ENCODE measurements around the gene SLC29A4.
"Not testable (repeated sequence)": the region's sequence is repeated elsewhere in the genome, so short reads cannot be mapped to it uniquely, and the experiment has no call there.

The SLC29A4 gene

DNA sequence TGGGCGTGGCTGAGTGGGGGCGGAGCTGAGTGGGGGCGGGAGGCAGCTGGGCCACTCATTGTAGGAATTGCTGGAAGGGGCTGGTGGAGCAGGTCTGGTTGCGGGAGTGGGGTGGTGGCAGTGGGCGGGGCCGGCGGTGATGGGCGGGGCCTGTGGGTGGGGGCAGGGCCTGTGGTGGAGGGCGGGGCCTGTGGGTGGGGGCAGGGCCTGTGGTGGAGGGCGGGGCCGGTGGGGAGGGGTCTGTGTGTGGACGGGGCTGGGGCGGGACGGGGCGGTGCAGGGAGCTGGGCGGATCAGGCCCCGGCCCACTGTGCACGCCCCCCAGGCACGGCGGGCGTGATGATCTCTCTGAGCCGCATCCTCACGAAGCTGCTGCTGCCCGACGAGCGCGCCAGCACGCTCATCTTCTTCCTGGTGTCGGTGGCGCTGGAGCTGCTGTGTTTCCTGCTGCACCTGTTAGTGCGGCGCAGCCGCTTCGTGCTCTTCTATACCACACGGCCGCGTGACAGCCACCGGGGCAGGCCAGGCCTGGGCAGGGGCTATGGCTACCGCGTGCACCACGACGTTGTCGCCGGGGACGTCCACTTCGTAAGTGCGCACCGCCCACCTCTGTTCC, 14.0 kb downstream of the SLC29A4 start:
- no peak for DNase-seq

DNA sequence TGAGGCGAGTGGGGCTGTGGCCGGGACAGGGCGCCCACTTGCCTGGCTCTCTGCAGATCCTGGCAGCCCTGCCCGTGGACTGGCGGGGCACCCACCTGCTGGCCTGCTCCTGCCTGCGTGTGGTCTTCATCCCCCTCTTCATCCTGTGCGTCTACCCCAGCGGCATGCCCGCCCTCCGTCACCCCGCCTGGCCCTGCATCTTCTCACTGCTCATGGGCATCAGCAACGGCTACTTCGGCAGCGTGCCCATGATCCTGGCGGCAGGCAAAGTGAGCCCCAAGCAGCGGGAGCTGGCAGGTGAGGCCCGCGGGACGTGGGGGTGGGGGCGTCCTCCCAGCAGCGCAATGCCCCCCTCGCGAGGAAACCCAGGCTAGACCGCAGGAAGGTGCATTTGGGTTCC, 17.6 kb downstream of the SLC29A4 start:
- no peak for DNase-seq

DNA sequence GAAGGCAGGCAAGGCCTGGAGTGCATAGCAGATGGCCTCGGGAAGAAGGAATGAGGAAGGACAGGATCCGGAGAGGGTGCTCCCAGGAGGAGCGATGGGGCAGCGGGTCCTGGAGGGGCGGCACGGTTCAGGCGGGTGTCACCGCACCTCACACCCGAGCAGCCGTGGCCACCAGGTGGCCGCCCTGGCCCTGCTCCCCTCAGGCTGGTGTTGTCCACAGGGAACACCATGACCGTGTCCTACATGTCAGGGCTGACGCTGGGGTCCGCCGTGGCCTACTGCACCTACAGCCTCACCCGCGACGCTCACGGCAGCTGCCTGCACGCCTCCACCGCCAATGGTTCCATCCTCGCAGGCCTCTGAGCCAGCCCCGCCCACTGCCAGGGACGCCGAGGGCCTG, 19.8 kb downstream of the SLC29A4 start:
- DNase-seq, result no peak

DNA sequence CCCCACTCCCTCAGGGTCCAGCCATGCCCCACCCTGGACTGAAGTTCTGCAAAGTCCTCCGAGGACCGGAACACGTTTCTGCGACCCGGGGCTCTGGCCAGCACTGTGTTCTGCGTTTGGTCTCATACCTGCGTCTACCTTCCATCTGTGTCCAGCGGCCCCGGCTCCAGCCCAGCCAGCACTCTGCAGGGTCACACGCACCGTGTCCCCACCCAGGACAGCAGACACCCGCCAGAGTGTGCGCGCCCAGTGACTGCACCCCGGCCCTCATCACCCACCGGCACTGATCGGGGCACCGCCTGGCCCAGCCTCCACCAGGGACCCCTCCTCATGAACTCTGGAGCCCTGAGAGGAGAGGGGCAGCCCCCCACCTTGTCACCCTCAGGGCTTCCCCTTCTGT, 20.3 kb downstream of the SLC29A4 start:
- DNase-seq, result no peak

DNA sequence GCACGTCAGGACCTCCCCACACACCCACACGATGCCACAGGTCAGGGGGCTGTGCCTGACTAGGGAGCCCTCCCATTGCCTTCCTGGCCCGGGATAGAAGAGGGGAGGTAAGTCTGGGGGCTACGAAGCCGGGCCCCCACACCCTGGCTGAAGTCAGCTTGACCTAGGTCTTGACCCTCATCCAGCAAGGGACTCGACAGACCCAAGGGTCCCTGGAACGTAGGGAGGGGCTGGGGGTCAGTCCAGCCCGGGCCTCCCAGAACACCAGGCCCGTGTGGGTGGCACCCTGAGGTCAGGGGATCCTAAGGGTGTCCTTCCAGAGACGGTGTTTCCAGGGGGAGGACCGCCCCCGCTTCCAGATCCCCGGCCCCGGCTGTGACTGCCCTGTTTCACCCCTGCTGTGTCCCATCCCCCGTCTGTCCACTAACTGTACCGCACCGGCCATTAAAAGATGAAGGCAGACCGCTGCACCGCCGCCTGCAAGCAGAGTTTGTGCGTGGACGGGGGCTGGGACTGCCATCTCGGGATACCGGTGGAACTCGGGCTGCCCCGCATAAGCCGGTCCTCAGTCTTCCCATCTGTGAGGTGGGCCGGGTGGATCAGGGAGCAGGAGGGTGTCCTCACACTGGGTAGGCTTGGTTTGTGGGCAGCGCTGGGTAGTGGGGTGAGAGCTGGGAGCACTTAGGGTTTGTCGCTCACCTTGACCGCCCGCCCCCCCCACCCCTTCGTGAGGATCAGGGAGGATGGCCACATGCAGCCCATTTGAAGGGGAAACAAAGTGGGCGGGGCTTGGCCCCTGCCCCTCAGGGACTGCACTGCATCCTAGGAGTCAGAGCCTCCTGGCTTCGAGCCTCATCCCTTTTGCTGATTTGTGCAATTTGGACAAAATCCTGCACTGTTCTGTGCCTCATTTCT, 21.1 kb downstream of the SLC29A4 start:
- no peak for DNase-seq

DNA sequence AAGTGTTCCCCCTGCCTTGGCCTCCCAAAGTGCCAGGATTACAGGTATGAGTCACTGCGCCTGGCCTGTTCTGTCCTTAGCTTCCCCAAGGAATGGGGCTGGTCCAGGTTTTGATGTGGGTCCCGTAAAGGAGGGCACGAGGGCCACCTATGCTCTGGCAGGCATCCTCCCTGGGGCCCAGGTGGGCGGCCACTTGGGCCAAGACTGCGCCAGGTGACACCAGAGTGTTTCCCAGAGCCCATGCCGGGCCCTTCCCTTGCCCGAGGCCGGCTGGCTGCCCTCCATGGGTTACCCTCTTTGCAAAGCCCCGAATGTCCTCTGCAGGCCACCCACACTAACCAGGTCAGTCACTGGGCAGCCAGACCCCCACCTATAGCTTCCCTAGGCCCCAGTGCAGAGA, 22.3 kb downstream of the SLC29A4 start:
- DNase-seq, result not testable (repeated sequence)

DNA sequence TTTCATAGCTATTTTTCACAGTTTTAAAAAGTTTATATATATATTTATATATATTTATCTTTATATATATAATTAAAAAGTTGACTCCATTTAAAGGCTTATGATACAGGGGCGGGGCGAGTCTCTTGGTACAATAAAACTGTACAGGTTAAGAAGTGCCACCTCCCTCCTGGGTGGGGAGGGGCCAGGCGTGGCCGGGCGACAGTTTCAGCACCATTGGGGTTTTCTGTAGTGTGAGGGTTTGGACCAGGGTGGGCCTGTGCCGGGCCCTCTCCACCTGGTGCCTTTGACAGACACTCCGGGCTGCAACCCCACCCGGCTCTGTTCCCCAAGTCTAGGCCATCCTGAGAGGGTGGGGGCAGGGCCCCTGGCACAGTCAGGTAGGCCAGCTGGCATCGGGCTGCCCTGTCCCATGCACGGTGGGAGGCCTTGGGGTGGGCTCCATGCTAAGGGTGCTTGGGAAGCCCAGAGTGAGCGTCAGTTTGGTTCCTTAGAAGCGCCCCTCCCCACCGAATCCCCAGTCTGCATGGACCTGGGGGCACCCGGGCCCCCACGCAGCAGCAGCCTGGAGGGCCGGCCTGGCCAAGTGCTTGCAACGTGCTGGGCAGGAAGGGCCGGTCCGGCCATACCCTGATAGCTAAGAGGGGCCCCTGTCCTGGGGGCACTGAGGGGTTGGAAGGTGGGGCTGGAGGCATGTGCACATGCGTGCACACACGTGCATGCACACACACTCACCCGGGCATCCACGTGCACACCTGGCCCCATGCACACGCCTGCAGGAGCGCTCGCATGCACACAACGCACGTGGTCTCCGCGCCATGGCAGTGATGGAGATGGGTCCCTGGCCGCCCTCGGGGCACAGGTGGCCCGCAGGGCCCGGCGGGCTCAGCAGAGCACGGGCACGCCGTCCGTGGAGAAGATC, 24.7 kb downstream of the SLC29A4 start:
- not testable (repeated sequence) for DNase-seq

DNA sequence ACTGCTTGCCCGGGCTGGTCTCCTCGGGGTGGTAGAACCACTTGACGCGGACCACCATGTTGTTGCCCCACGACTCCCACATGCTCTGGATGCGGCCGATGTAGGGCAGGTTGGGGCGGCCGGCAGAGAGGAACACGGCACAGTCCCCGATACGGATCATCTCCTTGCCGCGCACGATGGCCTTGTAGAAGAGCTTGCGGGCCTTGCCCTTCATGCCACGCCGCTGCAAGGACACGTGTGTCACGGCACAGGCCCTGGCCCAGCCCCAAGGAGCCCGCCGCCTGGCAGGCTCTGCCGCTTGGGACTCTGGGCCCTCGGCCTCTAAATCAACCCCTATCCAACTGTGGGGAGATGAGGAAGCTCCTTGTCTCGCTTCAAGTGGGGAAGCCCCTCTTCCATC, 26.4 kb downstream of the SLC29A4 start:
- no peak for DNase-seq

DNA sequence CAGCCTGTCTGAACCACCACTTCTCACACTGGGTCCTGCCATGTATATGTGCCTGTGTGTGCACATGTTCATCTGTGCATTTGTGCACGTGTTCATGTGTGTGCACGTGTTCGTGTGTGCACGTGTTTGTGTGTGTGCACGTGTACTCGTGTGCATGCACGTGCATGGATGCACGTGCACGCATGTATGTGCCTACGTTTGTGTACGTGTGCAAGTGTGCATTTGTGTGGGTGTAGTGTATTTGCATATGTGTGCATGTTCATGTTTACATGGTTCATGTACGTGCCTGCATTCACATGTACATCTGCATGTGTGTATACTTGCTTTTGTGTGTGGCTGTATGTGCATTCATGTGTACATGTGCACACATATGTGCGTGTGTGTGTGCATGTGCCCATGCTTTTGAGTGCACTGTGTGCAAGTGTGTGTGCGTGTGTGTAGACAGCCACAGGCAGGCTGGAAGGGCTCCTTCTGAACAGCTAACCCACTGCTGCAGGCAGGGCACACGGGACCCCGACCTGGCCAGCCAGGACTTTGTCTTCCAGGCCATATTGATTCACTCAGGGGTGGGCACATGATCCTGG, 28.2 kb downstream of the SLC29A4 start:
- DNase-seq, result no peak

DNA sequence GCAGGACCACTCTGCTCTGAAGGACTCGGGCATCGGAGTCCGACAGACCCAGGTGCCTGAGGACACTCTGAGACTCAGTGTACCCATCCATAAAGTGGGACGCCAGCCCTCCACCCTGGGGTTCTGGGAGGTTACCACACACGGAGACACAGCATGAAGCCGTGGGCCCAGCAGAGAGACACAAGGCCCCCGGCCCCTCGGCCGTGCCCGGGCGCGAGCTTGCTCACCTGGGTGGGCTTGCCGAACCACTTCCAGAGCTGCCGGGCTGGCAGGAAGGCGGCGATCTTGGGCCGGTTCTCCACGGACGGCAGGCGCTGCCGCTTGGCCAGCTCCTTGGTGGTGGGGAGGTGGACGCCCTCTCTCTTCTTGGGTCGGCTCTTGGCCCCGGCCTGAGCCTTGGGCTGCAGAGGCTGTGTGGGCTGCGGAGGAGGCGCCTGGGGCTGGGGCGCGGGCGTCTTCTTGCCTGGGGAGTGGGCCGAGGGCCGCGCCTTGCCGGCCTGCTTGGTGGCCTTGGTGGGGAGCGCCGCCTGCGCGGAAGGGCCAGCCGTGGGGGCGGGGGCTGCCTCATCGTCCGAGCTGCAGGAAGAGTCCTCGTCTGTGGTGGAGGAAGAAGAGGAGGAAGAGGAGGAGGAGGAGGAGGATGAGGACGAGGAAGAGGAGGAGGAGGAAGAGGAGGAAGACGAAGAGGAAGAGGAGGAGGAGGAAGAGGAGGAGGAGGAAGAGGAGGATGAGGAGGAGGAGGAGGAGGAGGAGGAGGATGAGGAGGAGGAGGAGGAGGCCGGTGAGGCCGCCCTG, 29.7 kb downstream of the SLC29A4 start:
- DNase-seq, result not testable (repeated sequence)

DNA sequence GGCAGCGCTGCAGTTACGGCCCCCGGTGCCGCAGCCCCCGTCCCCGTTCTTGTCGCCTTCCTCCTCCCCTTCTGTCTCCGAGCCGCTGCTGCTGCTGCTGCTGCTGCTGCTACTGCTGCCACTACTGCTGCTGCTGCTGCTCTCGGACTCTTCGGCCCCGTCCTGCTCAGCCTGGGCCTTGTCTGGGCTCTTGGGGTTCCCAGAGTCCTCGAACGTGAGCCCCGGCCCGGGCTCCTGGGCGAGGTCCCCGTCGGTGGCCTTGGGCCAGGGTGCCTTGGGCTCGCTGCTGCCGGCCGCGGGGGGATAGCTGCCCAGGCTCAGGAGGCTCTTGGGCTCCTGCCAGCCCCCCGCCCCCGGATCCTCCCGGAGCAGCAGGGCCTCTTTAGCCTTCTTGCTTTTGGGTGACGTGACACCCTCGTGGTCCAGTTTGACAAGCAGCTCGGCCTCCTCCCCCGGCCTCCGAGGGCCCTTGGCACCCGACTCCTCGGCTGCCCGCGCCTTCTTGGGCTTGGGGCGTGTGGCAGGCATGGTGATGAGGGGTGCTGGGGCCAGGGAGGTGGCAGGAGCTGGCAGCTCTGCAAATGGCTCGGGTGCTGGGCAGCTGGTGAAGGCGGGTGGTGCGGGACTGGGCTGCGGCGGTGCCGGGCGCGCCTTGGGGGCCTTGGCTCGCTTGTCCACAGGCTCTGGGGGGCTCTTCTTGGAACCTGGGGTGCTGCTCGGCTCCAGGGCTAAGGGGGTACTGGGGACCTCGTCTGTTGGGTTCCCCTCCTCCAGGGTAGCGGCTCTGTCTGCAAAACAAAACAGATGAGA, 30.5 kb downstream of the SLC29A4 start:
- not testable (repeated sequence) for DNase-seq

DNA sequence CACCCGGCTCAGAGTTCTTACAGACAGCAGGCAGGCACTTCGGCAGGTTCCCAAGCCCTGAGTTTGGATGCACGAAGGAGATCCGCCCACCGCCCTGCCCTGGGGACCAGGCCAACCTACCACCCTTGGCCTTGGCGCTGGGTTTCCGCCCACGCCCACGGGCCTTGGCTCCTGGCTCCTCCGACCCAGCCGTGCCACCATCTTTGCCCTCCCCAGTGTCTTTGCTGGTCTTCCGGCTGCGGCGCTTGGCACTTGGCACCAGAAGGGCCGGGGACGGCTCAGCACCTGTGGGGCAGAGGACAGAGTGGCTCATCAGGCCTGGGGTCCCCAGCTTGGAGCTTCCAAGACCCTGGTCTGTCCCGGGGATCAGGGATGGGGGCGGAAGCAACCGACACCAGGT, 32.1 kb downstream of the SLC29A4 start:
- no peak for DNase-seq

DNA sequence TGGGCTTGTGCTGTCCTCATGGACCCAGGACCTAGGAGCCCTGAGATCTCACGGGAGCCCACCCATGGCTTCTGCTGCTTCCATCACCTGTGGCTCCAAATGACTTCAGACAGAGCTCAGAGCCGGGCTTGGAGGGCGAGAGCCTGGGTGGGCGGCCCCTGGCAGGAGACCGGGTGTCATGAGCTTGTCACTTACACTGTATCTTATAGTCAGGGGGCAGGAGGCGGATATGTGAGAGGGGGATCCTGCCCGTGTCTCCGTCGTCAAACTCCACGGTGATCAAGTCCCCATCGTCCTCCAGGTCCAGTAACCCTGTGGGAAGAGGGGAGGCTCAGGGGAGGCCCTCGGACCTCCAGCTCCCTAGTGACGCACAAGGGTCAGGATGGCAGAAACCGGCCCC, 33.0 kb downstream of the SLC29A4 start:
- no peak for DNase-seq

DNA sequence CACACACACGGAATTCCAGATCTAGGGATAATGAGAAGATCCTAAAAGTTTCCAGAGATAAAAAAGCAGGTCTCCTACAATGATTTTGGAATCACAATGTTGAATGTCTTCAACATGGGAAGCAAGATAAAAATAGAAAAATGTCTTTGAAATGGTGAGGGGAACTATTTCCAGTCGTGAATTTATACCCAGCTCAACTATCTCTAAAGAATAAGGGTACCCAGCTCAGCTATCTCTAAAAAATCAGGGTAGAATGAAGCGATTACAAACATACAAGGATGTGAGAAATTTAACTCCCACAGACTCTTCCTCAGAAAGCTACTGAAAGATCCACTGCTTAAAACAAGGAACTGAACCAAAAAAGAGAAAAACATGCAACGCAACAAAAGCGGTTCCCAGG, 35.9 kb downstream of the SLC29A4 start:
- not testable (repeated sequence) for DNase-seq

DNA sequence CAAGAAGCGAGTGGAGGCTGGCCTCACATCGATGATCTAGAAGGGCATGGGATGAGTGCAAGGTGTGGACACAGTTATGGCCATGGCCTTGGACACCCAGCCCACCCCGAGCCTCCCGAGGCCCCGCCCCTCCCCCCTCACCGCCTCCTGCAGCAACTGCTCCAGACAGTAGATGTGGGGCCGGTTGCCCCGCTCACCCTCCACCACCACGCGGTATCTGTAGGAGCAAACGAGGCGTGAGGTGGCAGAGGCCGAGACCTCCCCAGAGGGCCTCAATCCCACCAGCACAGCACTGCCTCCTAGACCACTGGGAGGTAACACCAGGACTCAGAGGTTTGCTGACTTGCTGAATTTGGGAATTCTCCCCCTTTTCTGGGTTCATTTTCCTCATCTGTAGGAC, 37.6 kb downstream of the SLC29A4 start:
- no peak for DNase-seq

DNA sequence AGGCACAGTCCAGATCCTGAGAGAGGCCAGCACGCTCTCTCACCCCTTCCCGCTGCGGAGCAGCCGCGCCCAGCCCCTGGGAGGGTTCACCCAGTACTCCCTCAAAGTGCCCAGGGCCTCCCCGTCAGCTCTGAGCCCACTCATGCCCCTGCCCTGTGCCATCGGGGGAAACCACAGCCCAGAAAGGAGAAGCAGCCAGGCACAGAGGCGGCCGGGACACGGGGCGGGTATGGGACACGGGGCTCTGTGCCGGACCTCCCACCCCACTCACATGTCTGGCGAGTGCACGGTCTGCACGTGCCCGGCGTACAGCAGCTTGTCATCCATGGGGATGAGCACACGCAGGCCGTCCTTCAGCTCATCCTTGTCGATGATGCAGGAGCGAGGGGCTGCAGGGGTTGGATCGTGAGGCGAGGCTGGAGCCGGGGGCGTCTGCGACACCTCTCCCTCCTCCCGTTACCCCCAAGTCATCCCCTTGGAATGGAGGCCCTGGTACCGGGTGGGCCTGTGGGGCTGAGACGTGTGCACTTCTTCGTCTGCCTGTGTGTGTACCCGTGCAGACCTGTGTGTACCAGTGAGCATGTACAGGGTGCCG, 38.2 kb downstream of the SLC29A4 start:
- no peak for DNase-seq

DNA sequence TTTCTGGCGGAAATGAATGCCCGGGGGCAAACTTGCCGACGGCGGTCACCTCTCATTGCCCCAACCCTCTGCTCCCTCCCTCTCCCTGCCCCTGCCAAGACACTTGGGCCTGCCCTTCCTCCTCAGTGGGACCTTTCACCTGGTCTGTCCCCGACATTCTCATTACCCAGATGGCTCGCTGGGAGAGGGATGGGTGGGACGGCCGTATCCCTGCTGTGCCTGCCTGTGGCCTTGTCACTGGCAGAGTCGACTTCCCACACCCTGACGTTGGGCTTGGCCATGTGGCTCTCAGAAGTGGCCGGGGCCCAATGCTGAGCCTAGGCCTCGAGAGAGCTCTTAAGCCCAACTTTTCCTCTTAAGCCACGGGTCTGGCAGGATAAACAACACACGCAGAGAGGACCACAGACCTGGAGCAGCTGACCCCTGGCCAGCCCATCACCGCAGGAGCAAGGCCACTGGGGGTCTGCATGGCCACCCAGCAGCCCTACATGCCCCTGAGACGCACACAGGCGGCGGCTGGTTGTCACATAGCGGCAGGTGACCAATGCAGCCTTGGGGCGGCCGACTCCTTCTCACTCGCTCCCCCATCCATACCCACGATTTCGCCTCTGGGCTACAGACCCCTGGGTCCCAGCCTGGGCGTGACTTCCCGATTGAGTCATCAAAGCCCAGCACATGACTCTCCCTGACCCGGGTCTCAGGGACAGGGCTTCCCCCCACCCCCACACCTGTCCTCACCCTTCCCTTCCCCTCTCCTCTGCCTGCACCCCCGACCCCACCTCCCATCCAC, 40.1 kb downstream of the SLC29A4 start:
- no peak for DNase-seq

DNA sequence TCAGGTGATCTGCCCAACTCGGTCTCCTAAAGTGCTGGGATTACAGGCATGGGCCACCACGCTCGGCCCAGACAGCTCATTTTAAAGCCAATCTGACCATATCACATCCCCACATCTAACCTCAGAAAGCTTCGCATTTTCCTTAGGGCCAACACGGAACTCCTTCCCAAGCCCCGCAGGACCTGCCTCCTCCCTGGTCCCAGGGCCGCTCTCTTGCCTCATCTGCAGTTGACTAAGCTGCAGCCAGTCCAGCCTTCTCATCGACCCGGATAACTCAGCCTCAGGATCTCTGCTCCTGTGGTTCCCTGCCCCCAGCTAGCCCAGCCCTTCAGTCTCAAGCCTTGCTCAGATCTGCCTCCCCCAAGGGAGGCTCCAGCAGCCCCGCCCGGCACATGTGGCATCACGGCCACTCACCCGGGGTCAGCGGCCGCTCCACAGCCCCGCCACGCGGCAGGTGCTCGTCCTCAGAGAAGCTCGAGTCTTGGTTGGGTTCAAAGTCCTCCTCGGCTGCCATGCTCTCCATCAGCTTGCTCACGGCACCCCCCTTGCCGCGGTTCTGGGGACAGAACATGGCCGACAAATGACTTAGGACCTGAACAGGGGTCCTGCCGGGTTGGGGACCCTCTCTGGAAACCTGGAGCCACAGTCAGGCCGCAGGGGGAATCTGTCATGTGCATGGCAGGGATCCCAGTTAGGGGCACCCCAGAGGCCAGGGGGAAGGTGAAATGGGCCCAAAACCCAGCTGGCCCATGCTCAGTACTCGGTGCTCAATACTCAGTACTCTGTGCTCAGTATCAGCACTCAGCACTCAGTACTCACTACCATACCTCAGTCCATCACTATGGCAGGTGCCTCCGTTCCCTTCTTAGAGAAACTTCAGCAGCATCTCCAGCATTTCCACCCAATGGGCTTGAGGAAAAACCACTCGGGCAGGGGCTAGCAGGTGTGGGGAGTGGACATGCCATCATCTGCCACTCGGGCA, 41.3 kb downstream of the SLC29A4 start:
- not testable (repeated sequence) for DNase-seq

All from fibroblast of skin of abdomen (primary cell).